ENCODE measurements around the gene MYT1. TPM values are rescaled to one million over a fixed set of nuclear protein-coding genes. Genes with fewer than 3 reads are reported as not detected.
"Not testable (repeated sequence)": the region's sequence is repeated elsewhere in the genome, so short reads cannot be mapped to it uniquely, and the experiment has no call there.

Gene MYT1
- total RNA-seq, 1 donor from 2014 or later, result not detected

DNA sequence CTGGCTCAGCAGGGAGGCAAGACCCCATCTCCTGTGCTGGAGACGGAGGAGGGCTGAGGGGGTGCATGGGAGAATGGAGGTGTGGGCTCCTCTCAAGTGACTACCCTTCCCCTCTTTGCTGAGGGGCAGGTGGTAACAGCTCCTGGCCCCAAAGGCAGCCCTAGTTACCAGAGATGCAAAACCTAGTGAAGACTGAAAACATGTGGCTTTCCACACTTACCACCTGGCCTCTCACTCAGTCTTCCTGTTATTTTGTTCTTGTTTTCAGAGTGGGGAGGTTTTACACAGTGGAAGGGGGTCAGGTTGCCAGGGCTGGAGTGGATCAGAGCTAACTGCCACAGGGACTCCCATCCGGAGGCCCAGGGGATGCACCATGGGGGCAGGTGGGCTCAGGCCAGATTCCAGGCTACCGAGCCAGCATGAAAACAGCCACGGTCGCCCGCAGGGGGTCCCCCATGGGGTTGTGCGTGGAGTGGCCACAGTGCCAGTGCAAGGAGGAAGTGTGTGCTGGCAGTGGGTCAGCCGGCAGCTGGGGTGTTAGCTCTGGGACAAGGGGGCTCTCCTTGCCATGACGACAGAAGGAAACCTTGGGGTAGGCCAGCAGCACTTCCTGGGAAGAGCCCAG is 21.1 kb downstream of the MYT1 start:
- DNase-seq (ENCODE audit: low read depth), result no peak
- TF ChIP-seq, protein P1, sequence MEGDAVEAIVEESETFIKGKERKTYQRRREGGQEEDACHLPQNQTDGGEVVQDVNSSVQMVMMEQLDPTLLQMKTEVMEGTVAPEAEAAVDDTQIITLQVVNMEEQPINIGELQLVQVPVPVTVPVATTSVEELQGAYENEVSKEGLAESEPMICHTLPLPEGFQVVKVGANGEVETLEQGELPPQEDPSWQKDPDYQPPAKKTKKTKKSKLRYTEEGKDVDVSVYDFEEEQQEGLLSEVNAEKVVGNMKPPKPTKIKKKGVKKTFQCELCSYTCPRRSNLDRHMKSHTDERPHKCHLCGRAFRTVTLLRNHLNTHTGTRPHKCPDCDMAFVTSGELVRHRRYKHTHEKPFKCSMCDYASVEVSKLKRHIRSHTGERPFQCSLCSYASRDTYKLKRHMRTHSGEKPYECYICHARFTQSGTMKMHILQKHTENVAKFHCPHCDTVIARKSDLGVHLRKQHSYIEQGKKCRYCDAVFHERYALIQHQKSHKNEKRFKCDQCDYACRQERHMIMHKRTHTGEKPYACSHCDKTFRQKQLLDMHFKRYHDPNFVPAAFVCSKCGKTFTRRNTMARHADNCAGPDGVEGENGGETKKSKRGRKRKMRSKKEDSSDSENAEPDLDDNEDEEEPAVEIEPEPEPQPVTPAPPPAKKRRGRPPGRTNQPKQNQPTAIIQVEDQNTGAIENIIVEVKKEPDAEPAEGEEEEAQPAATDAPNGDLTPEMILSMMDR (IDR thresholded peaks at IDR 0.05; ENCODE audit: insufficient read depth, low read length, poor library complexity, severe bottlenecking), result no peak
- H3K4me3 ChIP-seq (ENCODE audit: low read depth, low read length), result no peak overlapping the region
- no peaks in the 10 kb centered on the region for H3K36me3 ChIP-seq (ENCODE audit: control insufficient read depth, insufficient read depth, low read length)
- no peaks in the 10 kb centered on the region for H3K27me3 ChIP-seq (ENCODE audit: control insufficient read depth, insufficient read depth, low read length)

DNA sequence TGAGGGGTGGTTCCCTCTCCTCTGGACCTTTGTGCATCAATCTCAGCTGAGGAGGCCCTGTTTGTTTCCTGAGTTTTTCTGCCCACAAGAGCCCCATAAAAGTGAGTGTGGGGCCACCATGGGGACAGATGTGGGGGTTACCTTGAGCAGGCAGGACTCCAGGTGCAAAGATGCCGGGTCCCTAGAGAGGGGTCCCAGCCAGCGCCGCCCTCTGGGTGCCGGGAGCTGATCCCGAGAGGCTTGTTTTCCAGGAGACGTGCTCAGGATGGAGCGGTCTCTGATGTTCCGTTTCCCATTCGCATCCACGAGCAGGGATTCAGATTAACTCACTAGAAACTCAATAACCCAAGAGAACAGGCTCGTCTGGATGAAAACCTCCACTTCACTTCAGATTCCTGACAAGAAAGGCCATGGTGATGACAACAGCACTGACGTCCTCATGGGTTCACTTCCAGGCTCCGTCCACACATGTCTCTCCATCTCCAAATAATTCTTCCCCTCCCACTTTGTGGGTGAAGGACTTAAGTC is 21.9 kb downstream of the MYT1 start:
- Histone ChIP-seq H3K36me3 (ENCODE audit: control insufficient read depth, insufficient read depth, low read length) (no peaks in the 10 kb centered on the region), H3K4me3 (ENCODE audit: low read depth, low read length) (no peak overlapping the region), H3K27me3 (ENCODE audit: control insufficient read depth, insufficient read depth, low read length) (peaks cover under 1% of the 10 kb centered on the region)
- DNase-seq (ENCODE audit: low read depth), result no peak
- TF ChIP-seq, protein P1 (IDR thresholded peaks at IDR 0.05; ENCODE audit: insufficient read depth, low read length, poor library complexity, severe bottlenecking), result no peak

DNA sequence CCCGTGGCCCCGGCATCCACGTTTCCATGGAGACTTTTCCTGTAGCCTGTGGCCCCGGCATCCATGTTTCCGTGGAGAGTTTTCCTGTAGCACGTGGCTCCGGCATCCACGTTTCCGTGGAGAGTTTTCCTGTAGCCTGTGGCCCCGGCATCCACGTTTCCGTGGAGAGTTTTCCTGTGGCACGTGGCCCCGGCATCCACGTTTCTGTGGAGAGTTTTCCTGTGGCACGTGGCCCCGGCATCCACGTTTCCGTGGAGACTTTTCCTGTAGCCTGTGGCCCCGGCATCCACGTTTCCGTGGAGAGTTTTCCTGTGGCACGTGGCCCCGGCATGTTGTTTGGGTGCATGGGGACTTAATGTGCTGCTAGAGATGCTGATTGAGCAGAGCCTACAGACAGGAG is 23.0 kb downstream of the MYT1 start:
- H3K27me3 ChIP-seq (ENCODE audit: control insufficient read depth, insufficient read depth, low read length); H3K4me3 ChIP-seq (ENCODE audit: low read depth, low read length); H3K36me3 ChIP-seq (ENCODE audit: control insufficient read depth, insufficient read depth, low read length); DNase-seq (ENCODE audit: low read depth): not testable (repeated sequence)

DNA sequence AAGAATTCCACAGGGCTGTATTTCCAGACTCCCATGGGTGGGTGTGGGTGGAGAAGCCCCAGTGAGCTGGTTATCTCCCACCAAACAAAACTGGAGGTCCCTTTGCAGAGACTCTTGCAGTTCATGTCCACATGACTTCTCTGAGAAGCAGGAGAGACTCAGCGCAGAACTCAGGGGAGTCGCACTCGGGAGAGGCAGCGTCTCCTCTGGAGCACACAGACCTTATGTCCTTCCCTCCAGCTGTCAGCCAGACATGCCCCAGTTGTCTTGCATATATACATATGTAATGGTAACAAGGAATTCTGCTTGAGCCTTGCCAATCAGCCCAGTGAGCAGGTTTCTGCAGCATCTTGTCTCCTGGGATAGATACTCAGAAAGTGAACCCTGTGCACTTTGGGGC is 23.8 kb downstream of the MYT1 start:
- no peaks in the 10 kb centered on the region for H3K36me3 ChIP-seq (ENCODE audit: control insufficient read depth, insufficient read depth, low read length)
- peaks cover 4% of the 10 kb centered on the region for H3K27me3 ChIP-seq (ENCODE audit: control insufficient read depth, insufficient read depth, low read length)
- TF ChIP-seq, protein P1 (IDR thresholded peaks at IDR 0.05; ENCODE audit: insufficient read depth, low read length, poor library complexity, severe bottlenecking), result no peak
- DNase-seq (ENCODE audit: low read depth), result no peak
- H3K4me3 ChIP-seq (ENCODE audit: low read depth, low read length), result no peak overlapping the region

DNA sequence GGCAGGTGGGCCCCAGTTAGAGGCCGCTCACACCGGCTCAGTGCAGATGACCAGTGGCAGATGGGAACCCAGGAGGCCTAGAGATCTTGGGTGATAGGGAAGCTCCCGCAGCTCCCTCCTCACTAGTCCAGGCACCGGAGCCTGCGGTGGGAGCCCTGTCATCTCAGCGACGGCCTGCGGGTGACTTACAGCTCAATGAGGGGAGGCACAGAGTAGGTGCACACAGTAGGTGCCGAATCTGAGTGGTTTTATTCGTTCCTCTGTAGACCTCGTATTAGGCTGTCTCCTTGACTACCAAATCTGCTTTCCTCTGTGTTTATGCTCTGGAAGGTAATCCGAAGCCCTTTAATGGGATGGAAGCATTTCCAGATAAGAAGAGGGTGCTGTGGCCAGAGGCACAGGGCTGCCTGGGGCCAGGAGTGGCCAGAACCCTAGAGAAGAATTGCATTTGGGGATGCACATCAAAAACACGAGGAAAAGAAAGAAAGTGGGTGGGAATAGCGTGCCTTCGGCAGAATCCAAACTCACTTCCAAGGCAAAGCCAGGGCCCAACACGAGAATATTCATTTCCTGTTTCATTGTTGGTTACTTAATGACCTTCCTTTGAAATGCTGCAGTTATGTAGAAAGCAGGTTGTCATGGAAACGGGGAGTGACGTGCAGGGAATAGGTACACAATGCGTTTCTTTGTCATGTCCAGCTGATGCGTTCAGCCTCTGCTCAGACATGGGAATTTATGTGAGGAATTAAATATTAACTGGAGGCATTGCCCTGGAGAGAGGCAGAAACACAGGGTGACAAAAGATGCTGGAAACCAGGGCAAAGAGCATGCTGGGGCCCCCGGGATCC is 24.7 kb downstream of the MYT1 start:
- Histone ChIP-seq H3K36me3 (ENCODE audit: control insufficient read depth, insufficient read depth, low read length) (no peaks in the 10 kb centered on the region), H3K4me3 (ENCODE audit: low read depth, low read length) (no peak overlapping the region), H3K27me3 (ENCODE audit: control insufficient read depth, insufficient read depth, low read length) (peaks cover 4% of the 10 kb centered on the region)
- DNase-seq (ENCODE audit: low read depth), result peak; percentile 81
- TF ChIP-seq, protein P1 (IDR thresholded peaks at IDR 0.05; ENCODE audit: insufficient read depth, low read length, poor library complexity, severe bottlenecking), result no peak

DNA sequence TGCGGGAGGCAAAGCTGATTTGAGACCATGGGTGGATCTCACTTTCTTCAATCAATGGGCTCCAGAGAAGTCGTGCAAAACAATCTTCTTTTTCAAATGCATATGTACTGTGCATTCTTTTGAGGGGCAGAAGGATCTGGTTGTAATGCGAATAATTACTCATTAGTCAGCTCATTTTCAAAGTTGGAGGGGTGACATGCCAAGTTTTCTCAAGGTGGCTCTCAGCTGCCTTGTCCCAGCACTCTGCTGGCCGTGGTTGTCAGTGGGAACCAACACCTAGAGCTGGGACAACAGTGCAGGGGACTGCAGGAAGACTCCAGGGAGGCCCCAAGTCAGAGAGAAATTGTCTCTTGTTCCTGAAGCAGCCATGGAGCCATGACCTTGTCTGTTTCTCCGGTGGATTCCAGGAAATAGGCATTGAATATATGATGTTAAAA is 25.3 kb downstream of the MYT1 start:
- DNase-seq (ENCODE audit: low read depth), result no peak
- TF ChIP-seq, protein P1 (IDR thresholded peaks at IDR 0.05; ENCODE audit: insufficient read depth, low read length, poor library complexity, severe bottlenecking), result no peak
- no peaks in the 10 kb centered on the region for H3K36me3 ChIP-seq (ENCODE audit: control insufficient read depth, insufficient read depth, low read length)
- H3K27me3 ChIP-seq (ENCODE audit: control insufficient read depth, insufficient read depth, low read length), result peaks cover 8% of the 10 kb centered on the region
- H3K4me3 ChIP-seq (ENCODE audit: low read depth, low read length), result no peak overlapping the region
